GM18909 (cell line): ENCODE measurements around the gene GTF2IRD1.
"Not testable (repeated sequence)": the region's sequence is repeated elsewhere in the genome, so short reads cannot be mapped to it uniquely, and the experiment has no call there.

Experiments used
- ATAC-seq: cut with Tn5 transposase; IDR thresholded peaks from one replicate; pipeline ENCODE4 v1.9.1; 2021; ENCODE audit warnings: mild to moderate bottlenecking; ENCODE audit not compliant: unreplicated experiment, poor library complexity

Gene GTF2IRD1, protein sequence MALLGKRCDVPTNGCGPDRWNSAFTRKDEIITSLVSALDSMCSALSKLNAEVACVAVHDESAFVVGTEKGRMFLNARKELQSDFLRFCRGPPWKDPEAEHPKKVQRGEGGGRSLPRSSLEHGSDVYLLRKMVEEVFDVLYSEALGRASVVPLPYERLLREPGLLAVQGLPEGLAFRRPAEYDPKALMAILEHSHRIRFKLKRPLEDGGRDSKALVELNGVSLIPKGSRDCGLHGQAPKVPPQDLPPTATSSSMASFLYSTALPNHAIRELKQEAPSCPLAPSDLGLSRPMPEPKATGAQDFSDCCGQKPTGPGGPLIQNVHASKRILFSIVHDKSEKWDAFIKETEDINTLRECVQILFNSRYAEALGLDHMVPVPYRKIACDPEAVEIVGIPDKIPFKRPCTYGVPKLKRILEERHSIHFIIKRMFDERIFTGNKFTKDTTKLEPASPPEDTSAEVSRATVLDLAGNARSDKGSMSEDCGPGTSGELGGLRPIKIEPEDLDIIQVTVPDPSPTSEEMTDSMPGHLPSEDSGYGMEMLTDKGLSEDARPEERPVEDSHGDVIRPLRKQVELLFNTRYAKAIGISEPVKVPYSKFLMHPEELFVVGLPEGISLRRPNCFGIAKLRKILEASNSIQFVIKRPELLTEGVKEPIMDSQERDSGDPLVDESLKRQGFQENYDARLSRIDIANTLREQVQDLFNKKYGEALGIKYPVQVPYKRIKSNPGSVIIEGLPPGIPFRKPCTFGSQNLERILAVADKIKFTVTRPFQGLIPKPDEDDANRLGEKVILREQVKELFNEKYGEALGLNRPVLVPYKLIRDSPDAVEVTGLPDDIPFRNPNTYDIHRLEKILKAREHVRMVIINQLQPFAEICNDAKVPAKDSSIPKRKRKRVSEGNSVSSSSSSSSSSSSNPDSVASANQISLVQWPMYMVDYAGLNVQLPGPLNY

DNA sequence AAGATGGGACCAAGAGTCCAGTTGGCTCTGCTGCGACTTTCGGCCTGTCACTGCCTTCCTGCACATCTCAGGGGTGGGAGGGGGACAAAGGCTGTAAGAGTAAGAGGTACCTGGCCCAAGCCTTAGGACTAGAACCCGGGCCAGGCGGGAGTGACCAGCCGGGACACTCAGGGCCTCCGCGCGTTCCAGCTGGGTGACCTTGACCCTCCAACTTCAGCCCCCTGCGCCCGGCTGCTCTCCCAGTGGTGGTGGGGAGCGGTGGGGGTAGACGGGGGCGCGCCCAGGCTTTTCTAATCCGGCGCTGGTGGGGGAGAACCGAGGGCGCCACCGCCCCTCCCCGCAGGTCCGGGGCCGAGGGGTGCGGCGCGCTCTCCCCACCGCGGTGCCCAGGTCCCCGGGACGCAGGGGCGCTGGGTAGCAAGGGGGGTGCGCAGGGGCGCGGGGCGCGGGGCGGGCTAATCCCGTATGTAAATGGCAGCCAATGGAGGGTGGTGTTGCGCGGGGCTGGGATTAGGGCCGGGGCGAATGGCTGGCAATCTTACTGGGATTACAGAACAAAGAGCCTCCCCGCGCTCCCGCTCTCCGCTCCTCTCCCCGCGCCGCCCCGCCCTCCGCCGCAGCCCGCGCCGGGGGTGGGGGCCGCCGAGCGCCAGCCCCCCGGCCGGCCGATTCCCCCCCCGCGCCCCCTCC lies at the start of gene GTF2IRD1:
TSS of gene GTF2IRD1 (plus strand) at position 585 of the 690 bp plus-strand sequence. CDS start 54,175 bp downstream, outside the sequence.
- ATAC-seq = peak; percentile 38

DNA sequence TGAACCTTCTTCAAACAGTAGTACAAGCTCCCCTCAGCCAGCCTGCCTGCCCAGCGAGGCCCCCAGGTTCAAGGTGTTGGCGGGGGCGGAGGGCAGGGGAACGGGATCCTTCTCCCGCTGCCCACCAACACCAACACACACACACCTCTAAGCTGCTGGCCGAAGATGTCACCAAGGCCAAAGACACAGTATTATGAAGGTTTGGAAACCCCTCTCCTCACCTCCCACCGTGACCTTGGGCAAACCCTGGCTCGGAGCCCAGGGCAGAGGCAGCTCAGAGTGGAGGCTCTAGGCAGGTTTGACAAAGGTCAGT lies 49.4 kb upstream of the GTF2IRD1 start:
- no peak for ATAC-seq

DNA sequence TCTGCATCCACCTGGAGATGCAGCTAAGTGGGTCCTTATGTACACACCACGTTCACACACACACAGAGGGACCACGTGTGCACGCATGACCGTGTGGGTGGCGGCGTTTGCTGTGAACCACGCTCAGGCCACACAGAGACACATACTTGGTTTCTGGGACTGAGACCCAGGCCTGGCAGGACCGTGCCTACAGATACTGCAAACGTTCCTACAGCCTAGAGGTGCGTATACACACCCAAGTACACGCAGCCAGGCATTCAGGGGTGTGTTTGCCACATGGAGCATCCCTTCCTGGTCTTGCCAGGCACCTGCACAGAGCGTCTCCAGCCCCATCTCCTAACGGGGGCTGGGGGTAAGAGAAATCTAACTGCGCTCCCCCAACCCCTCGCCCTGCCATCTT lies 49.0 kb upstream of the GTF2IRD1 start:
- ATAC-seq = no peak

DNA sequence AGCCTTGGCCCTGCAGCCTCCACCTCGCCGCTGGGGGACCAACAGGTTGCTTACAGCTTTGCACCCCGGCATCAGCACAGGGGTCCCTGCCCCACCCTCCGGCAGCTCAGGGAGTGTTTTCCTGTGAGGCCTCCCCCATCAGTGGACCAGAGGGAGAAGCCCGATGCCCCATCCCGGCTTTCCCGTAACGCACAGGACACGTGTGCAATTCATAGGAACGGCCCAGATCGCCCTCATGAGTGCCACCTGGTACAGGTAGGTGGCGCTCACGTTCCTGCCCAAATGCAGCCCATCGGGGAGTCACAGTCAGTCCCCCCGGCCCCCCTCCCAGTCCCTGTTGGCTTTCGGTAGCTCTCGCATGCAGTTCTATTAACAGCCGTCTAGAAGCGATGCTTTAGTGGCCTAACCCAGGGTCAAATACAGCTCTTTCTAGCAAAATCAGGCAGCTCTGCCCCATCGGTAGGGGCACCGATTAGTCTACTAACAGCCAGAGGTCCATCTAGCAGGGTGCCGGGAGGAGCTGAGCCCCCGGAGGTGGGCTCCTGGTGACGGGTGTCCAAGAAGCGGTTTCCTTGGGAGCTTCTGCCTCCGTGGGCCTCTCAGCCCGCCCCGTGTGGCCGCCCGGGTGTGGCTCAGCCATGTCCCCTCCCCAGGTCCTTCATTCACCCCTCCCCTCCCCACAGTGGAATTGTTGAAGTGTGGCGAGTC lies 48.4 kb upstream of the GTF2IRD1 start:
- no peak for ATAC-seq

DNA sequence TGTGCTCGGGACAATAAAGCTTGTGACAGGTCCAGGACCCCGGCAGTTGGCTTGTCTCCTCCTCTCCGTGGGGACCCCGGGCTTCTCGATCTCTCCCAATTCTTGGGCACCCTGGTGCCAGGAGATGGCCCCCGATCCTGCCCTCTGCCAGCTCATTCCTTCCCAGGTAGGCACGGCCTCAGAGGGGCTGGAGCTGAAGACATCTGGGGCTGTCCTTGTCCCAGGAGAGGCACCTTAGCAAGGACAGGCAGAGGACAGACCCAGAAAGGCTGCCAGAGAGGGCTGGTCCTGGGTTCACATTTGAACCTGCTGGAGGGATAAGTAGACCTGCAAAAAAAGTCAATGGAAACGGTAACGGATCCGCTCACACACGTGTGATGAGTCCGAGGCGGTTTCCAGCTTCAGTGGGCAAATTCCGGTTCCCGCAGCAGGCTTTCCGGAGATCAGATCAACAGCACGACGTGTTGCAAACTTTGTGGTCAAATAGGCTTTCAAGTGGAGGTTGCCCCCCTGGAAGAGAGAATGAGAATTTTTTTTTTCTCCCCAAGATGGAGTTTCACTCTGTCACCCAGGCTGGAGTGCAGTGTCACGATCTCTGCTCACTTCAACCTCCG lies 47.7 kb upstream of the GTF2IRD1 start:
- no peak for ATAC-seq

DNA sequence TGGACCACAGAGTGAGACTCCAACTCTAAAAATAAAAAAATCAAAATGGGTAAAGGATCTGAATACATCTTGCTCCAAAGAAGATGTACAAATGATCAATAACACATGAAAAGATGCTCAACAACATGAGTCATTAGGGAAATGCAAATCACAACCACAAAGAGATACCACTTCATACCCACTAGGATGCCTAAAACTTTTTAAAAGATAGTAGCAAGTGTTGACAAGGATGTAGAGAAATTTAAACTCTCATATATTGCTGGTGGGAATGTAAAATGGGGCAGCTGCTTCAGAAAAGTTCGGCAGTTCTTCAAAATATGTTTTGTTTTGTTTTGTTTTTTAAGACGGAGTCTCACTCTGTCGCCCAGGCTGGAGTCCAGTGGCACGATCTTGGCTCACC lies 45.7 kb upstream of the GTF2IRD1 start:
- no peak for ATAC-seq

DNA sequence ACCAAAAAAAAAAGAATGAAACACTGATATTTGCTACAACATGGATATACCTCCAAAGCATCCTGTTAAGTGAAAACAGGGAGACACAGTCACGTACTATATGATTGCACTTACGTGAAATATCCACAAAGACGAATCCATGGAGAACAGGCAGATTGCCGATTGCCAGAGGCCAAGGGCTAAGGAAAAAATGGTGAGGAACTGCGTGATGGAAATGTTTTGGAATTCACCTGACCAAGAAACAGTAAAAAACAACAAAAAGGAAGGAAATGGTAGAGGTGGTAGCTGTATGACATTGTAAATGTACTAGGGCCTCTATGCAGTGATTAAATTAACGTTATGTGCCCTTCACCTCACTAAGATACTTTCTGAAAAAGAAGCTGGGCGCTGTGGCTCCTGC lies 44.1 kb upstream of the GTF2IRD1 start:
- no peak for ATAC-seq

DNA sequence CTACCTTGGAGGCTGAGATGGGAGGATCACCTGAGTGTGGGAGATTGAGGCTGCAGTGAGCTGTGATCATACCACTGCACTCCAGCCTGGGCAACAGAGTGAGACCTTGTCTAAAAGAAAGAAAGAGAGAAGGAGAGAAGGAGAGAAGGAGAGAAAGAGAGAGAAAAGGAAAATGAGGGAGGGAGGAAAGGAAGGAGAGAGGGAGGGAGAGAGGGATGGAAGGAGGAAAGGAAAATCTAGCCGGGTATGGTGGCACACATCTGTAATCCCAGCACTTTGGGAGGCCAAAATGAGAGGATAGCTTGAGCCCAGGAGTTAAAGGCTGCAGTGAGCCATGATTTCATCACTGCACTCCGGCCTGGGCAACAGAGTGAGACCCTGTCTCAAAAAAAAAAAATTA lies 42.9 kb upstream of the GTF2IRD1 start:
- ATAC-seq = no peak

DNA sequence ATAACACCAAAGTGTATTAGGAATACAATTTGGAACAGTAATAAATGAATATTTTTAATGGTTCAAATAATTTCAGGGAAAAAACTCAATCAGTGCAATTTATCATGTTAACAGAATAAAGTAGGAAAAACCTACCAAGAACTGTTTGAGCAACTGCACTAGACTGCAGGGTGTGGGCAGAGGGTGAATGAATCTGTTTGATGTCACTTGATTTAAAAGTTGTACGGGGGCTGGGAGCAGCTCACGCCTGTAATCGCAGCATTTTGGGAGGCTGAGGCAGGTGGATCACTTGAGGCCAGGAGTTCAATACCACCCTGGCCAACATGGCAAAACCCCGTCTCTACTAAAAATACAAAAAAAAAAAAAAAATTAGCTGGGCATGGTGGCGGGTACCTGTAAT lies 42.1 kb upstream of the GTF2IRD1 start:
- ATAC-seq = not testable (repeated sequence)

DNA sequence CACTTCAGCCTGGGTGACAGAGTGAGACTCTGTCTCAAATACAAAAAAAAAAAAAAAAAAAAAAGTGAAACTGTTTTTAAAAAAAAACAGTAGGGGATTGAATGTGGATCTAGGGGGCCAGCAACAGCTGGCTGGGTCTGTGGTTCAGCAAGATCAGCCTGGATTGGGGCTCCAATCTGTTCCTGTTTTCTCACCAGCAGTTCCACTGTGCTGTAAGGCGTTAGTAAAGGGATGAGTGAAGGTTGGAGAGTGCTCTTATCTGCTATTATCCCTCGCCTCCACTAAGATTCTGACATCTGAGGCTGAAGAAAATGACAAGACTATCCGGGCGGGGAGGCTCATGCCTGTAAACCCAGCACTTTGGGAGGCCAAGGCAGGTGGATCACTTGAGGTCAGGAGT lies 41.6 kb upstream of the GTF2IRD1 start:
- no peak for ATAC-seq

DNA sequence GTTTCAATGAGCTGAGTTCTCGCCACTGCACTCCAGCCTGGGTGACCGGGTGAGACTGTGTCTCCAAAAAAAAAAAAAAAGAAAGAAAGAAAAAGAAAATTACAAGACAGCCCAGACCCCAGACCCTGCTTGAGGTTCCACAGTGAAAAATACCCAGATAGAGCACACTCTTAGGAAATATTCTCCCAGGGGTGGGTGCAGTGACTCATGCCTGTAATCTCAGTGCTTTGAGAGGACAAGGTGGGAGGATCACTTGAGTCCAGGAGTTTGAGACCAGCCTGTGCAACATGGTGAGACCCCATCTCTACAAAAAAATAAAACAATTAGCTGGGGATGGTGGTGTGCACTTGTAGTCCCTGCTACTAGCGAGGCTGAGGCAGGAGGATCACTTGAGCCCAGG lies 41.1 kb upstream of the GTF2IRD1 start:
- no peak for ATAC-seq

DNA sequence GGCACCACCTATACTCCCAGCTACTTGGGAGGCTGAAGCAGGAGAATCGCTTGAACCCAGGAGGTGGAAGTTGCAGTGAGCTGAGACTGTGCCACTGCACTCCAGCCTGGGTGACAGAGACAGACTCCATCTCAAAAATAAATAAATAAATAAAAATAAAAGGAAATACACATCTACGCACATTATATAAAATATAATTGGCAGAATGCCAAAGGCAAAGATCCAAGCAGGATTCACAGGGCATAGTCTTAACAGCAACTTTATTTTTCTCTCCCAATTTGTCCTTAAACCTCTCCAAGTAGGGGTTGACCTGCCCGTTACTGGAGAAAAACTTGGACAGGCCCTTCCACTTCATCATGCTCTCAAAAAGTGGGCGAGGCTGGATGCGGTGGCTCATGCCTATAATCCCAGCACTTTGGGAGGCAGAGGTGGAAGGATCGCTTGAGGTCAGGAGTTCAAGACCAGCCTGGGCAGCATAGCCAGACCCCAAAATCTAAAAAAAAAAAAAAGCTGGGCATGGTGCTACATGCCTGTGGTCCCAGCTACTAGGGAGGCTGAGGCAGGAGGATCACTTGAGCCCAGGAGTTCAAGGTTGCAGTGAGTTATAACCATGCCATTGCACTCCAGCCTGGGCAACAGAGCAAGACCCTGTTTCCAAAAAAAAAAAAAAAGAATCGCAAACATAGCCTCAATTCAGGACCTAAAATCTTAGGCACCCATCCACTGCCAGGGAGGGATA lies 38.9 kb upstream of the GTF2IRD1 start:
- not testable (repeated sequence) for ATAC-seq

DNA sequence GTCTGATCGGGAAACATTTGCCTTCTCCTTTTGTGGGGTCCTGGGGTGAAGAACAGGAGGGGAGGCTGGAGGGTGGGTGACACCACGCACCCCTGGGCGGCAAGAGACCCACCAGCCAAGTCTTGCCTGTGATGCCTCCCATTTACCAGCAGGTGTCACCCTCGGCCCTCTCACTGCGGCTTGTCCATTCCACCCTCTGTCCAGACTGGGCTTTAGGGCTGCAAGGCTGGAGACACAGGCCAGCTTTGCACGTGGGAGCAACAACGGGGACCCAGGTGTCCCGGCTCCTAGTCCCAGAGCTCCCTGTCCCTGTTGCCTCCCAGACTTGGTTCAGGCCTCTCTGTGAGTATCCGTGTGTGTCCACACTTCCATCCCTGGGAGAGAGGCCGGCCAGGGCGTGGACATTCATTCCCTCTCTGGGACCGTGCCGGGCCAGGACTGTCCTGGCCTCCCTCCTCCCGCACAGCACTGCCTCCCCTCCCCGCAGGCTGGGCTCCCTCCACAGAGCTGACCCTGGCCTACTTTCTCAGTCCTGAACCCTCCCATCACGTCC lies 36.2 kb upstream of the GTF2IRD1 start:
- no peak for ATAC-seq

DNA sequence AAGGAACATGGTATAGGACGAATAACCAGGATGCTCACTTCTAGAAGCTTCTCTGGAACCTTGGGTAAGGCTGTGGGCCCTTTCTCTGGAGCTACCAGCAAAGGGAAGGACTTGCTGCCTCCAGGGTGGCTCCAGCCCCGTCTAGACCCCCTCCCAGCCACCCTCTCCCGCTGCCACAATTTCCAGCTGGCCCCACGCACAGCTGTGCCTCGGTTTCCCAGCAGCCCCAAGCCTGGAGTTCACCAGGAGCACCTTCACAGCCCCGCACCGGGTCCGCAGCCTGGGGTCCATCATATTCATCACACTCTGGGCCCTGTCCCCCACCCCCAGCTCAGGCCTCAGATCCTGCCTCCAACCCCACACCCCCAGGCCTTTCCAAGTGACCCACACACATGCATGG lies 35.6 kb upstream of the GTF2IRD1 start:
- no peak for ATAC-seq

DNA sequence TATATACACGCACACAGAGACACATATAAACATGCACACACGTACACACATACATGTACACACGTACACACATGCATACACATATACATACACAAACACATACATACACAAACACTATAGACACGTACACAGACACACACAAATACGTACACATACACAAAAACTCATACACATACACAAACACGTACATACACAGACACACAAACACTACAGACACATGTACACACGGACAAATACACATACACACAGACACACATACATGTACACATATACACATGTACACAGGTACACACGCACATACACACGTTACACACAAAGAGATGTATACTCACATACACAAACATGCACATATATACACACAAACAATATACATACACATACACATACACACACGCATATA lies 35.2 kb upstream of the GTF2IRD1 start:
- no peak for ATAC-seq

DNA sequence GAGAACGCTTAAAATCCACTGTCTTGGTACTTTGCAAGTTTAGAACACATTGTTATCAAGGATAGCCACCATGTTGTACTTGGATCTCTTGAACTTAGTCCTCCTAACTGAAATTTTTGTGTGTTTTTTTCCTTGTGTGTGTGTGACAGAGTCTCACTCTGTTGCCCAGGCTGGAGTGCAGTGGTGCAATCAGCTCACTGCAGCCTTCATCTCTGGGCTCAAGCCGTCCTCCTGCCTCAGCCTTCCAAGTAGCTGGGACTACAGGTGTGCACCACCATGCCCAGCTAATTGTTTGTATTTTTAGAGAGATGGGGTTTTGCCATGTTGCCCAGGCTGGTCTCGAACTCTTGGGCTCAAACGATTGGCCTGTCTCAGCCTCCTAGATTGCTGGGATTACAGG lies 34.5 kb upstream of the GTF2IRD1 start:
- not testable (repeated sequence) for ATAC-seq

DNA sequence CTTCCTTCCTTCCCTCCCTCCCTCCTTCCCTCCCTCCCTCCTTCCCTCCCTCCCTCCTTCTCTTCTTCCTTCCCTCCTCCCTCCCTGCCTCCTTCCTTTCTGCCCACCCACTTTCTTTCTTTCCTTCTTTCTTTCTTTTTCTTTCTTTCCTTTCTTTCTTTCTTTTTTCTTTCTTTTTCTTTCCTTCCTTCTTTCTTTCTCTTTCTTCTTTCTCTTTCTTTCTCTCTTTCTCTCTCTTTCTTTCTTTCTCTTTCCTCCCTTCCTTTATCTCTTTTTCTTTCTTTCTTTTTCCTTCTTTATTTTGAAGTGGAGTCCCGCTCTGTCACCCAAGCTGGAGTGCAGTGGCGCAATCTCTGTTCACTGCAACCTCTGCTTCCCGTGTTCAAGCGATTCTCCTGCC lies 33.7 kb upstream of the GTF2IRD1 start:
- ATAC-seq = no peak

DNA sequence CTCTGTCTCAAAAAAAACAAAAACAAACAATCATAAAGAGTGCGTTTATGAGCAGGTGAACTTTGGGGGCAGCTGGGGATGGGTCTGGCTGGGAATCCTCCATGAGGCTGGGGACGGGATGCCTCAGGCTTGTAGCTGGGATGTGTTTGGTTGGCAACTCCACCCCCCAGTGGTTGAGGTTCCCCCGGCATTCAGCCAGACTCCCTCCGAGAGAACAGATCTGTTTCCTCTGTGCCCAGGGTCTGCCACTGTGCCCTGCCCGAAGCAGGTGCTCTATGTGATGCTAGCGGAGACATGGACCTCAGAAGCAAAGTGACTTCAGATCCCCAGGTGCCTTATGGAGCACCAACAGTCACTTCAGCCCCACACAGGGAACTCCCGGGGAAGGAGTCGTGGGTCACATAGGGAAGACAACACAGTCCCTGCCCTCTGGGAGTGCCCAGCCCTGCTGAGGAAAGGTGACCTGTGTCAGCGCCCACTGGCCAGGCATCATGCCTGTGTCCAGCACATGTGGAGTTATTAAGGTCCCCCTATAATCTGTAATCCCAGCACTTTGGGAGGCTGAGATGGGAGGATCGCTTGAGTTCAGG lies 29.3 kb upstream of the GTF2IRD1 start:
- no peak for ATAC-seq

DNA sequence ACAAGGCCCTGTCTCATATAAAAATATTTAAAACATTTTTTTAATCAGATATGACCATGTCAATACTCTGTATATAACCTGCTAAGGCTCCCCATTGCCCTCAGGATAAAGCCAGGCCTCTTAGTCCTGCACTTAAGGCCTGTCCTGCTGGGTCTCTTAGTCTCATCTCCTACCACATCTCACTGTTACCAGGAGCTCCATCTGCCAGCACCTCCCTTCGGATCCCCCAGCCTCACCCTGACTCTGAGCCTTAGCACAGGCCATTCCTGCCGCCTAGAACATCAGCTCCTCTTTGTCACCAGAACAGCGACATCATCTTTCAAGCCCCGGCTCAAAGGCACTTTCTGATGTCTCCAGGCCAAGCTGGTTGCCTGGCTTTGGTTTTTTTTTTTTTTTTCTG lies 25.7 kb upstream of the GTF2IRD1 start:
- no peak for ATAC-seq
